LNCAP (cell line): ENCODE results near the gene COL6A5.

Experiments
- TF ChIP-seq, protein P1 (sequence below): fragments of 450-650 bp; IDR thresholded peaks from 2 replicates; pipeline ENCODE4 v1.5.1; 2017; ENCODE audit warnings: mild to moderate bottlenecking

Gene COL6A5

GRCh38 chr3:130414457-130414856, 69.0 kb downstream of the COL6A5 start:
- TF ChIP-seq, protein P1, sequence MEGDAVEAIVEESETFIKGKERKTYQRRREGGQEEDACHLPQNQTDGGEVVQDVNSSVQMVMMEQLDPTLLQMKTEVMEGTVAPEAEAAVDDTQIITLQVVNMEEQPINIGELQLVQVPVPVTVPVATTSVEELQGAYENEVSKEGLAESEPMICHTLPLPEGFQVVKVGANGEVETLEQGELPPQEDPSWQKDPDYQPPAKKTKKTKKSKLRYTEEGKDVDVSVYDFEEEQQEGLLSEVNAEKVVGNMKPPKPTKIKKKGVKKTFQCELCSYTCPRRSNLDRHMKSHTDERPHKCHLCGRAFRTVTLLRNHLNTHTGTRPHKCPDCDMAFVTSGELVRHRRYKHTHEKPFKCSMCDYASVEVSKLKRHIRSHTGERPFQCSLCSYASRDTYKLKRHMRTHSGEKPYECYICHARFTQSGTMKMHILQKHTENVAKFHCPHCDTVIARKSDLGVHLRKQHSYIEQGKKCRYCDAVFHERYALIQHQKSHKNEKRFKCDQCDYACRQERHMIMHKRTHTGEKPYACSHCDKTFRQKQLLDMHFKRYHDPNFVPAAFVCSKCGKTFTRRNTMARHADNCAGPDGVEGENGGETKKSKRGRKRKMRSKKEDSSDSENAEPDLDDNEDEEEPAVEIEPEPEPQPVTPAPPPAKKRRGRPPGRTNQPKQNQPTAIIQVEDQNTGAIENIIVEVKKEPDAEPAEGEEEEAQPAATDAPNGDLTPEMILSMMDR, result no peak

DNA sequence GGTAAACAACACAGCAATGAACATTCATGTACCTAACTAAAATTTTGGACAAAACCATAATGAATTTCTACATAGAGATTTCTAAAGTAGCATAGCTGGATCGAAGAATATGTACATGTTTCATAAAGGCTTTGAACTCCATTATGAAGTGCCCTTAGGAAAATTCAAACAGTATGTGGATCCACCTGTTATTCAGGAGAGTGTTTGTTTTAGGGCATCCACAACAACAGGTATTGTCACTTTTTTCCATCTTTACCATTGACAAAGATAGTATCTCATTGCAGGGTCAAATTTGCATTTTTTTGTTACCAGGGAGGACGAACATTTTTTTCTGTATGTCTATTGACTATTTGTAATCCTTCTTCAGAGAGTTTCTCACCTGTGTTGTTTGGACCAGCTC, 75.0 kb downstream of the COL6A5 start:
- TF ChIP-seq, protein P1, result no peak

GRCh38 chr3:130423064-130423463, 77.6 kb downstream of the COL6A5 start:
- TF ChIP-seq, protein P1, result no peak

DNA sequence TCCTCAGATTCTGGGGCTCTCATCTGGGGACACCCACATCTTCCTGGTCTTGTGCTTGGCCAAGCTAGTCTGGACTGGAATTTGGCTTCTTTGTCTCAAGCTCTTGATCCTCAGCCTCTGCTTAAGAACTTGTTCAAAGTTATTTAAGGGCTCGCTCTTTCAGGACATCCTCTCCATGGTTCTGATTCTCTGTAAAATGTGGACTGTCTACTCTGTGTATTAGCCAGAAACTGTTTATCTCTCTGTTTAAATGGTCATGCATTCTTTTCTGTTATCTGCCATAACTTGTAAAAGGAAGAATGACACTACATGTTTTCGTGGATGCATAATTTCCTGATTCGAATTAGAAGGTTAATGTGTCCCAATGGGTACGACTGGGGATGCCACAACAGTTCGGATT, 79.4 kb downstream of the COL6A5 start:
- TF ChIP-seq, protein P1, result no peak

DNA sequence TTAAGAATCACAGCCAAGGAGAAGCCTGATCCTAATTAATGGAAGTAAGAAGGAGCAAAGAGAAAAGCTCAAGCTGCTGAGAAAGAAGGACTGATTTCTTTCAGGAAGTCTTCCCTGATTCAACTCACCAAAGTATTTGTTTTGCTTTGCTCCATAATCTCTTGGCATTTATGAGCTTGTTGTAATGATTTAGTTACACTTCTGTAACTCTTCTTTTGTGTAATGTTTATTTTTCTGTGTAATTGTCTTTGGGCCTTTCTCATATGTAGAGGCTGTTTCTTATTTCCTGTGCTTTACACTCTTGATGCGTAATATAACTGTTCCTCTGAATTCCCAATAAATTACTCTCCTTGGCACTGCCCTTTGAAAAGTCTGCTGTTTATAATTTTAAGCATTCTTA, 80.0 kb downstream of the COL6A5 start:
- TF ChIP-seq, protein P1, result no peak

DNA sequence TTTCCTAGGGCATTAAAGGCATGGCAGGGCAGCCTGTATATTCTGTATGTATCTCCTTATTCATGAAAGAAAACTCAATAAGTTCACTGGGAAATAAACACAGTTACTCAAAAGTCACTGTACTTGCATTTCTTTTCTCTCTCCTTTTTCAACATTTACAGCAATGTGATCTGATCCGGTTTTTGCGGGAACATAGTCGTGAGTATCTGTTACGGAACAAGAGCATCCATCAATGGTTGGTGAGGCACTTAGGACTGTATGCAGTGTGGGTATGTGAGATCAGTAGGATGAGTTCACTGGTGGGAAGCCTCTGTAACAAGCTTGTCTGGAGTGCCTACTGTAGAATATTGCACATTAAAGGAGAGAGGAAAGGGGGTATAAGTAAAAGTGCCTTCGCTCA, 80.7 kb downstream of the COL6A5 start:
- TF ChIP-seq, protein P1, result no peak

DNA sequence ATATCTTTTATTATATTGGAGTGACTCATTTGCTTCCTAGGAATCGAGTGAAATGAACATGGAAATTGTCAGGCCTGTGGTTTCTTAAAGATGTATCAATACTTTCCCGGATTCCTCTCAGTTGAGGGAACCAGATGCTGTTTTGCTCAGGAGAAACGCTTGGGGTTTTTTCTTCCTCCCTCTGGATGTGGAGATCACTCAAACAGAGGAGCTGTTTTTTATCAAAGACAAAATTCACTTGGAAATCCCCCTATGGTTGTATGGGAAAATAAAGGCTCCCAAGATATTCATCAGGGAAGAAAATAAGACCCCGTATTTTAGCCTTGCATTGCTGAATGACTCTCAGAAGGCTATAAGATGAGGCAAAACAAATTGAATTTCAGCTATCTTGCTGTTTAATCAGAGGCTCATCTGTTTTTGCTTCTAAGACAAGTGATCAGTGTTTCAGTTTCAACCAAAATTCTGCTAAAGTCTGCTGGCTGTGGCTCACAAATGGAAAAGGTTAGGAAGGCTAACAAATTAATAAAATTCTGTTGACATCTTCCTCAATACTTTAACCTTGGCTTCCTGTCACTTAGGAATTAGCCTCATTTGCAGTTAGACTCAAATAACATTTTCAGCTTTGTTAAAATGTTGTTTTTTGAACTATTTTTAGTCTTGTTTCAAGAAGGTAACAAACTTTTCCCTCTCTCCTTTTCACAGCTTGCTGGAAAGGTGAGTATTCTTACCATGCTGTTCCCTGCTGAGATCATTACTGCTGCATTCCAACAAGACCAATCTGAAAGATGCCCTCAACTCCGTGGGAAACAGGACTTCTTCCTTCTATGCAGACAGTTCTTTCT, 83.6 kb downstream of the COL6A5 start:
- TF ChIP-seq, protein P1, result no peak

DNA sequence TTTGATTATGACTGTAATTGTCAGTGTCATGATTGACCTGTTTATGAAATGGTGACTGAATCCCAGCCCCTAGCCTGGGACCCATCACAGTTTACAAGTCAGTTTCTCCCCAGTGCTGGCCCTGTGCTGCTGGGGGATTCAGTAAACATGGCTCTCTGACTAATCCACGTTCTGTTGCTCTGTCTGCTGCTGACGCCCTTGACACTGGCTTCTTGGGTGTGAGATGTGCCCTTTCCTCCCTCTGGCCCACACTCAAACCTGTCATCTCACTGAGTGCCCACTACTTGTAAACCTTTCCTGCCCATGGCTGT, 84.2 kb downstream of the COL6A5 start:
- TF ChIP-seq, protein P1, result no peak
